GM12878 (cell line): ENCODE measurements around the gene PLCG2.

Experiments used
- ETV6 ChIP-seq, 2 experiments: fragments of 450-650 bp in 1 of 2; IDR thresholded peaks in 1 of 2; conservative IDR thresholded peaks in 1 of 2; 2 replicates each; pipeline ENCODE4 v1.6.1; 2014; ENCODE audit warnings: antibody characterized with exemption in 1 of 2, borderline replicate concordance in 1 of 2, low read depth in 1 of 2, mild to moderate bottlenecking in 1 of 2, moderate library complexity in 1 of 2
- EZH2 ChIP-seq: IDR thresholded peaks from 2 replicates; pipeline ENCODE4 v1.6.1; 2012; ENCODE audit warnings: low read depth, mild to moderate bottlenecking, control low read depth, inconsistent platforms, low read length, borderline replicate concordance; ENCODE audit not compliant: control insufficient read depth
- NR2F1 ChIP-seq: fragments of 450-650 bp; conservative IDR thresholded peaks from 2 replicates; pipeline ENCODE4 v1.6.1; 2017; ENCODE audit warnings: mild to moderate bottlenecking

GRCh38 chr16:81823111-81823510 is 44.0 kb downstream of the PLCG2 start:
- TF ChIP-seq EZH2 (no peak), ETV6 (conservative IDR thresholded peaks at IDR 0.05 in 1 of 2, IDR thresholded peaks at IDR 0.05 in 1 of 2; ENCODE audit: borderline replicate concordance in 1 of 2, low read depth in 1 of 2) (peak in 1 of 2 experiments; percentile 48; a peak in 2 of 4 replicates), NR2F1 (0 out of 2 replicates have a peak, but pooled peaks have one; percentile 12)
